Measurements from ENCODE around the gene TMEM109.

Gene TMEM109

GRCh38 chr11:60924906-60925853 is 11.2 kb downstream of the TMEM109 start:
- peak; percentile 34 for DNase-seq

- DNase-seq, result no peak
Measured at GRCh38 chr11:60925868-60926267, 11.9 kb downstream of the TMEM109 start.

DNA sequence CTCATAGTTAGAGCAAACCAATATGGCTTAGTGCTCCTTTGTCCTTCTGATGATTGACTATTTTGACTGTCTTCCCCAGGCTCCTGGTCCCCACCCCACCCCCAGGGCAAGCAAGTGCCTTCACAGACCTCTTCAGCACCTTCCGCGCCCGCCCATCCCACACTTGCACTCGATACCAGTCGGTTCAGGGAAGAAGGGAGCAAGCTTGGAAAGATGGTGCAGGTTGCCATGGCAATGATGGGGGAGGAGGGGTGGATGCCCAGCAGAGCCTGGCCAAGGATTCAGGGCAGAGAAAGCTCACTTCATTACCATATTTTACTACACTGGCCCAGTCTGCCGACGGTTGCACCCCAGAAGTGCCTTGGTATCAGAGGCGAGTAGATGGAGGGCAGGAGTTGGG is 12.5 kb downstream of the TMEM109 start:
- no peak for DNase-seq

GRCh38 chr11:60927061-60927592 is 13.2 kb downstream of the TMEM109 start:
- DNase-seq, result no peak

GRCh38 chr11:60927600-60927999 is 13.6 kb downstream of the TMEM109 start:
- no peak for DNase-seq

DNA sequence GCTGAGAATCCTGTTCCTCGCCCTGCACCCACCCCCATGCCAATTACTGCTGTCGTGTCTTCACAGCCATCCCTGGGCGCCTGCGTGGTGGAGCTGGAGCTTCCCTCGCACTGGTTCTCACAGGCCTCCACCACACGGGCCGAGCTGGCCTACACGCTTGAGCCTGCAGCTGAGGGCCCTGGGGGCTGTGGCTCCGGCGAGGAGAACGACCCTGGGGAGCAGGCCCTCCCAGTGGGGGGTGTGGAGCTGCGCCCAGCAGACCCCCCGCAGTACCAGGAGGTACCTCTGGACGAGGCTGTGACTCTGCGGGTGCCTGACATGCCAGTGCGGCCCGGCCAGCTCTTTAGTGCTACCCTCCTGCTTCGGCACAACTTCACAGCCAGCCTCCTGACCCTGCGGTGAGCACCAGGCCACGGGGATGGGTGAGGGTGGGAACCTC is 14.6 kb downstream of the TMEM109 start:
- no peak for DNase-seq

DNA sequence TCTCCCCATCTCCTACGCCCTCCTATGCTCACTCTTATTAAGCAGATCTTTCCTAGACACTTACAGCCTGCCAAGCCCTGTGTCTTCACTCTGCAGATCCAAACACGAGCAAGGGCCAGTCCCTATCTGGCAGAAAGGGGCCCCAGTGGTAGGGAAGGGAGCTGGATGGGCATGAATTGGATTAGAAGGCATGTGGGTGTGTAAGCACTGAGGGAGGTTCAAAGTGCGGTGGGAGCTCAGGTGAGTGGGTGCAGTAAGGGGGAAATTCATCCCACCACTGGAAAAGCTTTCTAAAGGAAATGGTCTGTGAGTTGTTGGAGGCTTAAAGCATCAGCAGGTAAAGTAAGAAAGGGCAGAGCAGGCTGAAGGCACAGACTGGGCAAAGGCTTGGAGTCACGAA is 15.8 kb downstream of the TMEM109 start:
- DNase-seq, result no peak

DNA sequence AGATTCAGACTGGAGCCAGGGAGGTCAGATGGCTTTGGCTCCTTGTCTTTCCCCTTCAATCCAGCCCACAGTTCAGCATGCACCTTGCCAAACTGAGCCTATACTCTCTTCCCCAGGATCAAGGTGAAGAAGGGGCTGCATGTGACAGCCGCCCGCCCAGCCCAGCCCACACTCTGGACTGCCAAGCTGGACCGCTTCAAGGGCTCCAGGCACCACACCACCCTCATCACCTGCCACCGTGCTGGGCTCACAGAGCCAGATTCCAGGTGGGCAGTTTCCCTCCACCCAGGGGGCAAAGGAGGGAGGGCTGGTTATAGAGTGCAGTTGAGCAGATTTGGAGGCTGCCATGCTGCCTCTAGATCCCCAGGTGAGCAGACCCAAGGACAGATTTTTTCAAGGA is 16.4 kb downstream of the TMEM109 start:
- no peak for DNase-seq

GRCh38 chr11:60931917-60932316 is 18.0 kb downstream of the TMEM109 start:
- no peak for DNase-seq

DNA sequence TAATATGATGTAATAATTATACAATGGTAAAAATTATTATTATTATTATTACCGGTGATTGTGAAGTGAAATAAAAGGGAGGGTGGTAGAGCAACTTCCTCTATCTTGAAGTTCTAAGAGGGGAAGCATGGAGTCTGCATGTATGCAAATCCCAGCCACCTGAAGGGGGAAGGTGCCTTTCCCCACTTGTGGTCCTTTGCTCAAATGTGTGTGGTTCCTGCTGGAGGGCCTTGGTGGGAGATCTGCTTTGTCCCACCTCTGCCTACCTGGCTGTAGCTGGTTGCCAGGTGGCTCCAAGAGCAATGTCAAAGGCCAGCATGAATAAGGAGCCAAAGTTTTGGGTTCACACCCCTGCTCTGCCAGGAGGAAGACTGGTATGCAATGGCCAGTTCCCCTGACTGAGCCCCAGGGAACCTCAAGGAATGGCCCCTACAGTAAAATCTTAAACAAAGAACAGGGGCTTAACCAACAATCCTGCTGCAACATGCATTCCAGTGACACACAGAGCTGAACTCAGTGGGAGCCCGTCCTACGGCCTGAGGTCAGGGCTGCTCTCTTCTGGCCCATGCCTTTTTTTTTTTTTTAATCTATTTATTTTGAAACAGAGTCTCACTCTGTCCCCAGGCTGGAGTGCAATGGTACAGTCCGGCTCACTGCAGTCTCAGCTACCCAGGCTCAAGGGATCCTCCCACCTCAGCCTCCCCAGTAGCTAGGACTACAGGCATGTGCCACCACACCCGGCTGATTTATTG is 18.8 kb downstream of the TMEM109 start:
- DNase-seq, result no peak

DNA sequence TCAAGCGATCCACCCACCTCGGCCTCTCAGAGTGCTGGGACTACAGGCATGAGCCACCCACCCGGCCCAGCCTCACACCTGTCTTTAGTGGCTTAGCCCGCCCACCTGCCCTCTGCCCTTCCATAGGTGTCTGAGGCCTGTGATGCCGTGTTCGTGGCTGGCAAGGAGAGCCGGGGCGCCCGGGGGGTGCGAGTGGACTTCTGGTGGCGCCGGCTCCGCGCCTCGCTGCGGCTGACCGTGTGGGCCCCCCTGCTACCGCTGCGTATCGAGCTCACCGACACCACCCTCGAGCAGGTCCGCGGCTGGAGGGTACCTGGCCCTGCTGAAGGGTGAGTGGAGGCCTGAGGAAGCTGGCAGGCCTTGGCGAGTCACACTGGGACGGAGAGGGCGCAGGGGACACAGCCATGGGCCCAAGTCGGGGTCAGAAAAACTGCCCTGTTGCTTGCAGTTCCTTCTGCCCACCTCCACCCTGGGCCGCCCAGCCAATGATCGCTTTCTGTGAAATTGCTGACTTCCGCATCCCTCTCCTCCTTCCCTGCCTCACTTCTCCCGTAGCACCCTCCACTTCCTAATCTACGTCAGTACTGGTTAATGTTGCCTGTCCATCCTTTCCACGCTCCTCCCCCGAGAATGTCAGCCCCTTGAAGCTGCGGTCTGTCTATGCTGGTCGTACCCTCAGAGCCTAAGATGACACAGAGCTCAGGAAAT is 19.6 kb downstream of the TMEM109 start:
- no peak for DNase-seq

GRCh38 chr11:60934124-60934789 is 20.3 kb downstream of the TMEM109 start:
- no peak for DNase-seq

DNA sequence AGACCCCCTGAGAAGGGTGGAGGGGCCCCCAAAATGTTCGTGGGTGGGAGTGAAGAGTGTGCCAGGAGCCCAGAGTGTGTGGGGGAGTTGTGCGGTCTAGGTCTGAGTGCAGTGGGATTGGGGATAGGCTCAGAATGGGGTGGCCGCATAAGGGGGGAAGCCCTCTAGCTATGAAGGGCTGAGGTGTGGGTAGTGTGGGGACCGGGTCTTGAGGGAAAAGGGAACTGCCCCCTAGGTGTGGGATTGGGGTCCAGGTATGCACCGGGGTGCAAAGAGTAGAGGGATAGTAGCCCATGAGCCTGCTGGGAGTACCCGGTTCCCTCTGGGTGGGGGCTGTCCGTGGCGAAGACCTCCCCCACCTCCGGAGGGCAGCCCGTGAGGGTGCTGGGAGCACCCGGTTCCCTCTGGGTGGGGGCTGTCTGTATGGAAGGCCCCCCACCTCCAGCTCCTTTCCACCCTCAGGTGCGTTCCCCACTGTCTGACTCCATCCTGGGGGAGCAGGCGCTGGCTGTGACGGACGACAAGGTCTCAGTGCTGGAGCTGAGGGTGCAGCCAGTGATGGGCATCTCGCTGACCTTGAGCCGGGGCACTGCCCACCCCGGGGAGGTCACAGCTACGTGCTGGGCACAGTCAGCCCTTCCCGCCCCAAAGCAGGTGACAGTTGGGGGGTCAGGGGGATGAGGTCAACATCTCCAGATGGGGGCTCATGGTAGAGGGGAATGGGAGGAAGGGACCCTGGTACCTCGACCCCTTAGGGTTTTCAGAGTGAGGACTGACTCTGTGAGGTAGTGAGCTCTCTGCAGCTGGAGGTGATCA is 21.0 kb downstream of the TMEM109 start:
- DNase-seq, result no peak

DNA sequence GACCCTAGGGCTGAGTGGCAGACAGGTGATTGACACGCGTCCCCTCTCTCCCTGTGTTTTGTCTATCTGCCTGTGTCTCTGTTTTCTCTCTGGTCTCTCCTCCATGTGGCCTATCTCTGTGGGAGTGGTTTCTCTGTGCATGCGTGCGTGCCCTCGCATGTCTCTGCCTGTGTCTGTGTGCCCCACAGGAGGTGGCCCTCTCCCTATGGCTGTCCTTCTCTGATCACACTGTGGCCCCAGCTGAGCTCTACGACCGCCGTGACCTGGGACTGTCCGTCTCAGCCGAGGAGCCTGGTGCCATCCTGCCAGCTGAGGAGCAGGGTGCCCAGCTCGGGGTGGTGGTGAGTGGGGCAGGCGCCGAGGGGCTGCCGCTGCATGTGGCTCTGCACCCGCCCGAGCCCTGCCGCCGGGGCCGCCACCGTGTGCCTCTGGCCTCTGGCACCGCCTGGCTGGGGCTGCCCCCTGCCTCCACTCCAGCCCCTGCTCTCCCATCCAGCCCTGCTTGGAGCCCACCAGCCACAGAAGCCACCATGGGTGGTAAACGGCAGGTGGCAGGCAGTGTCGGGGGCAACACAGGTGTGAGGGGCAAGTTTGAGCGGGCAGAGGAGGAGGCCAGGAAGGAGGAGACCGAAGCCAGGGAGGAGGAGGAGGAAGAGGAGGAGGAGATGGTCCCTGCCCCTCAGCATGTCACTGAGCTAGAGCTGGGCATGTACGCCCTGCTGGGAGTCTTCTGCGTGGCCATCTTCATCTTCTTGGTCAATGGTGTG is 21.9 kb downstream of the TMEM109 start:
- no peak for DNase-seq

DNA sequence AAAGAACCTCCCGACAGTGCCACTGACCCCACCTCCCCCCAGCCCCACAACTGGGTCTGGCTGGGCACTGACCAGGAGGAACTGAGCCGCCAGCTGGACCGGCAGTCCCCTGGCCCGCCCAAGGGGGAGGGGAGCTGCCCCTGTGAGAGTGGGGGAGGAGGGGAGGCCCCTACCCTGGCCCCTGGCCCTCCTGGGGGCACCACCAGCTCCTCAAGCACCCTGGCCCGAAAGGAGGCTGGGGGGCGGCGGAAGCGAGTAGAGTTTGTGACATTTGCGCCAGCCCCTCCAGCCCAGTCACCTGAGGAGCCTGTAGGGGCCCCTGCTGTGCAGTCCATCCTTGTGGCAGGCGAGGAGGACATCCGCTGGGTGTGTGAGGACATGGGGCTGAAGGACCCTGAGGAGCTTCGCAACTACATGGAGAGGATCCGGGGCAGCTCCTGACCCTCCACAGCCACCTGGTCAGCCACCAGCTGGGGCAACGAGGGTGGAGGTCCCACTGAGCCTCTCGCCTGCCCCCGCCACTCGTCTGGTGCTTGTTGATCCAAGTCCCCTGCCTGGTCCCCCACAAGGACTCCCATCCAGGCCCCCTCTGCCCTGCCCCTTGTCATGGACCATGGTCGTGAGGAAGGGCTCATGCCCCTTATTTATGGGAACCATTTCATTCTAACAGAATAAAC is 22.6 kb downstream of the TMEM109 start:
- no peak for DNase-seq

- no peak for DNase-seq
Measured at GRCh38 chr11:60937144-60937527, 23.2 kb downstream of the TMEM109 start.

DNA sequence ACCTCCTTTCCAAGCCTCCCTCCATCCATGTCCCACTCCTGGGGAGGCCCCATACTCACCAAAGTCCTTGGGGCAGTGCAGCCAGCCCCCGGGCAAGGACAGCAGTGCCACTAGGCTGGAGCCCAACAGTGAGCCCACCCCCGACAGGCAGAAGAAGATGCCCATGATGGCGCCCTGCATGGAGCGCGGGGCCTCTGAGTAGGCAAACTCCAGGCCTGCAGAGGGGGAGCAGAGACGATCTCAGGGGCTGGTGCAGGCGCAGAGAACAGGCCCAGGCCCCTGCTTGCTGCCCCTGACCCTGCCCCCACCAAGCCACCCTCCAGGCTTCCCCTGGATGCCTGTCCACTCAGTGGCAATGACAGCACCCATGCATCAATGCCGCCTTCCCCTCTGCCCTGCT is 23.9 kb downstream of the TMEM109 start:
- DNase-seq, result no peak

DNA sequence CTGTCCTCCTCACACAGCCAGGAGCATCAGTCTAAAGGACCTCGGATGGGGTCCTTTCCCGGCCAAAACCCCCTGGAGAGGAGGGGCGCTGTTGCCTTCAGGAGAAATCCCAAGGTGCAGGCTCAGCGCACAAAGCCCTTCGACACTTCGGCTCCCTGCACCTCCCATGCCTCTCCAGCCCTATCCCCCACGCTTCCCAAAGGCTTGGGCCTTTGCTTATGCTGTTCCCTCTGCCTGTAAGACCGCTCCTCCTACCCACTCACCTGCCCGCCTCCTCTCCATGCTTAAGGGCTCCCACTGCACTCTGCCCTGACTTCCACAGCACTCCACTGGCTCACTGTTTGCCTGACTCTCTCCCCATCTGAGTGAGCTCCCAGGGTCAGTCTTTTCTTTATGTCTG is 24.5 kb downstream of the TMEM109 start:
- DNase-seq, result no peak

- DNase-seq, result no peak
Measured at GRCh38 chr11:60939301-60939700, 25.3 kb downstream of the TMEM109 start.

DNA sequence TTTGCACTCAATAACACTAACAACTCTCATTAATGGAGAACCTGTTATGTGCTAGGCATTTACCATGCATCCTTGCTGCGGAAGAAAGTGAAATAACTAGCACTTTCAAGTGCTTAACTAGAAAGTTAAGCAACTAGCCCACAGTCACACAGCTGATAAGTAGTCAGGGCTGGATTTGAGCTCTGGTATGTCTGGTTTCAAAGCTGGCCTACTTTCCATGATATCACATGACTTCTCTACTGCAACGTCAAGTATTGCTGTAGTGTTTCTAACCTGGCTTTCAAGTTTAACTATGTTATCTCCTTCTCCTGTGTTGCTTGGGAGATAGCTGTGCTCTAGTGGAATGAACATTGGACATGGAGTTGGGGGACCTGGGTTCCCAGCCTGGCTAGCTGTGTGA is 25.9 kb downstream of the TMEM109 start:
- no peak for DNase-seq
